COR-L47 (cell line): Measurements from ENCODE around the gene SF3B3.
A peak's percentile ranks its signal among the peaks of the same experiment; 100 is the strongest.
"Not testable (repeated sequence)": the region's sequence is repeated elsewhere in the genome, so short reads cannot be mapped to it uniquely, and the experiment has no call there.

Experiments
- DNase-seq: peaks from one replicate; lab custom pipeline; 2025; lab: John Stamatoyannopoulos, UW

The SF3B3 gene

GRCh38 chr16:70511833-70512232 is 11.8 kb upstream of the SF3B3 start:
- no peak for DNase-seq

- no peak for DNase-seq
Observed at GRCh38 chr16:70512456-70512855, 11.2 kb upstream of the SF3B3 start.

- DNase-seq, result no peak
Observed at GRCh38 chr16:70520612-70521297, 2.9 kb upstream of the SF3B3 start.

GRCh38 chr16:70522216-70523075 is 1.2 kb upstream of the SF3B3 start:
- DNase-seq, result no peak

GRCh38 chr16:70523076-70523742 is 407 bp upstream of the SF3B3 start, which contains the start of gene COG4:
COG4 (minus strand) TSS chr16:70523554; CDS start chr16:70523543, 11 bp downstream.
- peak; percentile 88 for DNase-seq

- DNase-seq, result not testable (repeated sequence)
Observed at GRCh38 chr16:70524399-70524825, 796 bp downstream of the SF3B3 start.

GRCh38 chr16:70526403-70526802 is 2.8 kb downstream of the SF3B3 start:
- no peak for DNase-seq

- no peak for DNase-seq
Observed at GRCh38 chr16:70527315-70527996, 3.8 kb downstream of the SF3B3 start.

- peak; percentile 9 for DNase-seq
Observed at GRCh38 chr16:70529051-70529777, 5.6 kb downstream of the SF3B3 start.

GRCh38 chr16:70529954-70530353 is 6.3 kb downstream of the SF3B3 start:
- DNase-seq, result not testable (repeated sequence)

GRCh38 chr16:70534971-70535370 is 11.4 kb downstream of the SF3B3 start:
- no peak for DNase-seq

- no peak for DNase-seq
Observed at GRCh38 chr16:70540994-70541393, 17.4 kb downstream of the SF3B3 start.

- no peak for DNase-seq
Observed at GRCh38 chr16:70544548-70544947, 20.9 kb downstream of the SF3B3 start.

GRCh38 chr16:70548936-70549335 is 25.3 kb downstream of the SF3B3 start:
- no peak for DNase-seq

GRCh38 chr16:70550082-70550481 is 26.5 kb downstream of the SF3B3 start:
- DNase-seq, result no peak

- DNase-seq, result no peak
Observed at GRCh38 chr16:70551788-70552187, 28.2 kb downstream of the SF3B3 start.

GRCh38 chr16:70552675-70553074 is 29.1 kb downstream of the SF3B3 start:
- DNase-seq, result no peak

- no peak for DNase-seq
Observed at GRCh38 chr16:70553645-70554044, 30.0 kb downstream of the SF3B3 start.

- no peak for DNase-seq
Observed at GRCh38 chr16:70556063-70556462, 32.4 kb downstream of the SF3B3 start.

- DNase-seq, result no peak
Observed at GRCh38 chr16:70561623-70562022, 38.0 kb downstream of the SF3B3 start.

- no peak for DNase-seq
Observed at GRCh38 chr16:70563636-70564035, 40.0 kb downstream of the SF3B3 start.
